Measurements from ENCODE around the gene NEK10. TPM values are rescaled to one million over a fixed set of nuclear protein-coding genes. Genes with fewer than 3 reads are reported as not detected.

Gene NEK10
- total RNA-seq, 1 experiment from 2014 or later, result 1.2 TPM

GRCh38 chr3:27317096-27317495, 52.1 kb downstream of the NEK10 start:
- Histone ChIP-seq H3K9ac (ENCODE audit: low read length) (no peak overlapping the region), H3K9me2 (ENCODE audit: insufficient read depth) (no peaks in the 10 kb centered on the region), H3K79me2 (ENCODE audit: insufficient read depth, low read length) (no peaks in the 10 kb centered on the region), H3K4me2 (ENCODE audit: low read length) (no peak overlapping the region), H4K20me1 (ENCODE audit: insufficient read depth) (no peaks in the 10 kb centered on the region), H2AFZ (ENCODE audit: low read depth, low read length, poor library complexity, severe bottlenecking) (no peak overlapping the region), H3K4me1 (ENCODE audit: control insufficient read depth in 1 of 2, insufficient read depth in 2 of 2, low read length in 2 of 2) (peaks cover 0 to 2% of the 10 kb centered on the region in 2 experiments; a peak in 2 of 4 replicates), H3K4me3 (replicated peaks in 1 of 2; ENCODE audit: low read depth in 1 of 2, low read length in 2 of 2) (no peak overlapping the region), H3K27ac (ENCODE audit: low read depth, low read length) (no peak overlapping the region), H3K27me3 (ENCODE audit: insufficient read depth, low read length) (no peaks in the 10 kb centered on the region), H3K36me3 (ENCODE audit: control insufficient read depth in 1 of 2, insufficient read depth in 2 of 2, low read length in 2 of 2) (no peaks in the 10 kb centered on the region), H3K9me3 (ENCODE audit: control insufficient read depth in 1 of 2, insufficient read depth in 1 of 2, low read depth in 1 of 2, low read length in 2 of 2) (no peaks in the 10 kb centered on the region)
- intact Hi-C loops (cut with micrococcal nuclease), result loop anchor here (10.0 kb wide), 1 partner anchor 1008 kb away; no protein-coding TSS in a partner anchor
- ATAC-seq, result no peak
- ChIA-PET RAD21 (ENCODE audit: low non-redundant PET in 1 of 2, low total read pairs in 2 of 2, uncharacterized antibody in 2 of 2, unreplicated experiment in 2 of 2) (no interaction called here), CTCF (no interaction called here), POLR2A (no interaction called here)
- TF ChIP-seq SIN3A (IDR thresholded peaks at IDR 0.05; ENCODE audit: low read depth) (no peak), CEBPB (IDR thresholded peaks at IDR 0.05; ENCODE audit: low read depth) (no peak), ZFX (IDR thresholded peaks at IDR 0.05) (no peak), POLR2A (IDR thresholded peaks at IDR 0.05; ENCODE audit: borderline replicate concordance, extremely low read depth, insufficient read depth, insufficient read length) (no peak), YY1 (IDR thresholded peaks at IDR 0.05; ENCODE audit: extremely low read depth, insufficient replicate concordance, low read depth, low read length) (no peak), EZH2phosphoT487 (IDR thresholded peaks at IDR 0.05; ENCODE audit: borderline replicate concordance) (no peak), MAX (IDR thresholded peaks at IDR 0.05) (no peak), SRF (IDR thresholded peaks at IDR 0.05; ENCODE audit: low read depth) (no peak), RAD21 (IDR thresholded peaks at IDR 0.05; ENCODE audit: low read depth) (no peak), EGR1 (IDR thresholded peaks at IDR 0.05; ENCODE audit: low read depth) (no peak), FOSL1 (IDR thresholded peaks at IDR 0.05; ENCODE audit: low read depth) (no peak)
- TF ChIP-seq, protein P1, sequence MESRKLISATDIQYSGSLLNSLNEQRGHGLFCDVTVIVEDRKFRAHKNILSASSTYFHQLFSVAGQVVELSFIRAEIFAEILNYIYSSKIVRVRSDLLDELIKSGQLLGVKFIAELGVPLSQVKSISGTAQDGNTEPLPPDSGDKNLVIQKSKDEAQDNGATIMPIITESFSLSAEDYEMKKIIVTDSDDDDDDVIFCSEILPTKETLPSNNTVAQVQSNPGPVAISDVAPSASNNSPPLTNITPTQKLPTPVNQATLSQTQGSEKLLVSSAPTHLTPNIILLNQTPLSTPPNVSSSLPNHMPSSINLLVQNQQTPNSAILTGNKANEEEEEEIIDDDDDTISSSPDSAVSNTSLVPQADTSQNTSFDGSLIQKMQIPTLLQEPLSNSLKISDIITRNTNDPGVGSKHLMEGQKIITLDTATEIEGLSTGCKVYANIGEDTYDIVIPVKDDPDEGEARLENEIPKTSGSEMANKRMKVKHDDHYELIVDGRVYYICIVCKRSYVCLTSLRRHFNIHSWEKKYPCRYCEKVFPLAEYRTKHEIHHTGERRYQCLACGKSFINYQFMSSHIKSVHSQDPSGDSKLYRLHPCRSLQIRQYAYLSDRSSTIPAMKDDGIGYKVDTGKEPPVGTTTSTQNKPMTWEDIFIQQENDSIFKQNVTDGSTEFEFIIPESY (IDR thresholded peaks at IDR 0.05; ENCODE audit: extremely low read depth, insufficient replicate concordance, low read length), result no peak
- TF ChIP-seq, protein P2, sequence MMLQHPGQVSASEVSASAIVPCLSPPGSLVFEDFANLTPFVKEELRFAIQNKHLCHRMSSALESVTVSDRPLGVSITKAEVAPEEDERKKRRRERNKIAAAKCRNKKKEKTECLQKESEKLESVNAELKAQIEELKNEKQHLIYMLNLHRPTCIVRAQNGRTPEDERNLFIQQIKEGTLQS (IDR thresholded peaks at IDR 0.05), result no peak
- BruUV-seq (replicated peaks), result no TSS peak
- no peak for DNase-seq (ENCODE audit: low read depth, low spot score)
